HFFc6 (cell line): Measurements from ENCODE around the gene CENPX. TPM values are rescaled to one million over a fixed set of nuclear protein-coding genes. Genes with fewer than 3 reads are reported as not detected.
A peak's percentile ranks its signal among the peaks of the same experiment; 100 is the strongest.

Experiments used
- DNase-seq: peaks from one replicate; pipeline ENCODE4 v3.0.0-alpha.2; 2018
- H3K27ac Mint-ChIP-seq: 2 replicates; pipeline ENCODE4 v1.8.0; 2020; ENCODE audit warnings: mild to moderate bottlenecking, mixed read lengths
- H3K27me3 Mint-ChIP-seq: 2 replicates; pipeline ENCODE4 v1.8.0; 2021; ENCODE audit warnings: mild to moderate bottlenecking, moderate library complexity, mixed read lengths; ENCODE audit not compliant: insufficient read depth
- H3K36me3 Mint-ChIP-seq: 2 replicates; pipeline ENCODE4 v1.8.0; 2021; ENCODE audit warnings: low read depth, mixed read lengths
- H3K4me1 Mint-ChIP-seq: 2 replicates; pipeline ENCODE4 v1.8.0; 2020; ENCODE audit warnings: low read depth, mixed read lengths
- H3K4me3 Mint-ChIP-seq: 2 replicates; pipeline ENCODE4 v1.8.0; 2020; ENCODE audit warnings: mild to moderate bottlenecking, moderate library complexity, mixed read lengths
- H3K9me3 Mint-ChIP-seq: 2 replicates; pipeline ENCODE4 v1.8.0; 2020; ENCODE audit warnings: mild to moderate bottlenecking, mixed read lengths
- total RNA-seq, 6 experiments: library from RNA; stranded (reverse); fragmentation: NEBNext Ultra II Directional; extraction: Animal tissue kit (Norgen Biotek cat#: 25700); gene quantifications; 2 replicates in 1 of 6; 3 replicates in 5 of 6; pipeline ENCODE4 v1.2.3, GENCODE V29; 2021
- TF ChIP-seq, protein P1 (sequence below): fragments of 200-600 bp; sonication (generic); IDR thresholded peaks from 2 replicates; pipeline ENCODE4 v1.5.0; 2021; ENCODE audit warnings: antibody characterized with exemption, mild to moderate bottlenecking

CENPX gene
- total RNA-seq, 6 experiments from 2014 or later = 60.6 to 83.9 (median 73.3) TPM

DNA sequence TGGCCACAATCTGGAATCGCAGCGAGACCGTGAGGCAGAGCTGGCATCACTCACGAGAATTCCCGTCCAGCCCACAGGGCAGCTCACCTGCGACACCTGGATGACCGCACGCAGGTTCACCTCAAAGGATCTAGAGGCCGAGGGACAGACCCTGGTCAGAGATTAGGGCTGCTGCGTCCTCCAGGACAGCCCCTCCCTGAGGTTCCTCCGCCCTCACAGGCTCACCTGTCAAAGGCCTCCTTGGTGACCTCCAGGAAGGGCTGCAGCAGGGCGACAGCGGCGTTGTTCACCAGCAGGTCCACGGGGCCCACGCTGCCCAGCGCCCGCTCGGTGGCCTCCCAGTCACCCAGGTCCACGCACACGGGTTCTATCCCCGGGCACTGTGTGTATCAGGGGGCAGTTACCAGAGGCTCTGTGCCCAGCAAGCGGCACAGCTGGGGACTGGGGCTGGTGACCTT lies 14.0 kb upstream of the CENPX start:
- H3K27me3 Mint-ChIP-seq = no peaks in the 10 kb centered on the region; the same call in 1 of the 2 replicates
- DNase-seq = no peak
- H3K4me1 Mint-ChIP-seq = peaks cover 16% of the 10 kb centered on the region
- H3K4me3 Mint-ChIP-seq = peak overlapping the region; percentile 86
- TF ChIP-seq, protein P1, sequence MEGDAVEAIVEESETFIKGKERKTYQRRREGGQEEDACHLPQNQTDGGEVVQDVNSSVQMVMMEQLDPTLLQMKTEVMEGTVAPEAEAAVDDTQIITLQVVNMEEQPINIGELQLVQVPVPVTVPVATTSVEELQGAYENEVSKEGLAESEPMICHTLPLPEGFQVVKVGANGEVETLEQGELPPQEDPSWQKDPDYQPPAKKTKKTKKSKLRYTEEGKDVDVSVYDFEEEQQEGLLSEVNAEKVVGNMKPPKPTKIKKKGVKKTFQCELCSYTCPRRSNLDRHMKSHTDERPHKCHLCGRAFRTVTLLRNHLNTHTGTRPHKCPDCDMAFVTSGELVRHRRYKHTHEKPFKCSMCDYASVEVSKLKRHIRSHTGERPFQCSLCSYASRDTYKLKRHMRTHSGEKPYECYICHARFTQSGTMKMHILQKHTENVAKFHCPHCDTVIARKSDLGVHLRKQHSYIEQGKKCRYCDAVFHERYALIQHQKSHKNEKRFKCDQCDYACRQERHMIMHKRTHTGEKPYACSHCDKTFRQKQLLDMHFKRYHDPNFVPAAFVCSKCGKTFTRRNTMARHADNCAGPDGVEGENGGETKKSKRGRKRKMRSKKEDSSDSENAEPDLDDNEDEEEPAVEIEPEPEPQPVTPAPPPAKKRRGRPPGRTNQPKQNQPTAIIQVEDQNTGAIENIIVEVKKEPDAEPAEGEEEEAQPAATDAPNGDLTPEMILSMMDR = no peak
- H3K27ac Mint-ChIP-seq = no peak overlapping the region
- H3K9me3 Mint-ChIP-seq = no peaks in the 10 kb centered on the region
- H3K36me3 Mint-ChIP-seq = peaks cover 6% of the 10 kb centered on the region; the same call in 1 of the 2 replicates

DNA sequence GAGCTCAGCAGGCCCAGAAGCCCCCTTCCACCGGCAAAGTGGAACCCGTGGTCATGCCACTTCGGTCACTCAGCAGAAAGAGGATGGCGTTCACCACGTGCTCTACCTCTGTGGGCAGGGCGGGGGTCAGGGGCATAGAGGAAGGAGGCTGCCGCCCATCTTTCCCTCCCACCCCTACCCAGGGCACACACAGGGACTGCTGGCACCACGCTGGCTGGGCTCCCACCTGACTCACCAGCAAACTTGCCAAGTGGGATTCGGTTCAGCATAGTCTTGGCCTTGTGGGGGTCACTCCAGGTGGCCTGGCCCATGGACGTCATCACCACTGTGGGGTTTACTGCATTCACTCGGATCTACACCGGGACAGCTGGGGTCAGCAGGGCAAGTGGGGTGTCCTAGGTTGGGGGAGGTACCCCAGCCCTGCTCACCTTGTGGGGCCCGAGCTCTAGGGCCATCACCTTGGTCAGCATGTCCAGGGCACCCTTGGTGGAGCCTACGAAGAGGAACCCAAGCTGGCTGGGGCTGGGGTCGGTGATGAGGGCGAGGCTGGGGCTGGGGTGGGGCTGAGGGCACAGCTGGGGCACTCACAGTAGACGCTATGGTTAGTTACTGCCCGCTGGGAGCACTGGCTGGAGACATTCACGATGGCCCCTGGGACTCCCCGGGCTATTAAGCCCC lies 13.4 kb upstream of the CENPX start:
- peaks cover 10% of the 10 kb centered on the region for H3K4me1 Mint-ChIP-seq
- H3K27me3 Mint-ChIP-seq = no peaks in the 10 kb centered on the region
- H3K9me3 Mint-ChIP-seq = no peaks in the 10 kb centered on the region
- TF ChIP-seq, protein P1 = no peak
- no peak overlapping the region for H3K27ac Mint-ChIP-seq
- peaks cover 6% of the 10 kb centered on the region; the same call in 1 of the 2 replicates for H3K36me3 Mint-ChIP-seq
- DNase-seq = no peak
- H3K4me3 Mint-ChIP-seq = peak overlapping the region; percentile 86

DNA sequence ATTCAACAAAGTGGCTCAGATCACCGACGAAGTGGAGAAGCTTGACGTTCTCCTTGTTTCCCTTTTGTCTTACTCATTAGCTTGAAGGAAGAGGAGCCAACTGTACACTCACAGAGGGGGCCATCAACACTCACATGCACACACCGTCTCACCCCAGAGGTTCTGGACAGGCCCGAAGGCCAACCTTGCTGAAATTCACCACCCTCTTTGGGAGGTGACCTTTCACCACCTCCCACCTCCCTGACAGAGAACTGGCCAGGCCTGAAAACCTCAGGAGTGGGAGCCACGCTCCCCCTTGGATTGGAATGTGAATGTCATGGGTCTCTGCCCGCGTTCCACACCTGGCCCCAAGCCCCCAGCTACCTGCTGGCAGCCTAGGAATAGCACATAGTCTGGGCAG lies 12.8 kb upstream of the CENPX start:
- TF ChIP-seq, protein P1 = no peak
- Mint-ChIP-seq H3K9me3 (no peaks in the 10 kb centered on the region), H3K27me3 (no peaks in the 10 kb centered on the region), H3K4me3 (no peak overlapping the region), H3K27ac (no peak overlapping the region), H3K4me1 (peaks cover 7% of the 10 kb centered on the region), H3K36me3 (peaks cover 6% of the 10 kb centered on the region; the same call in 1 of the 2 replicates)
- no peak for DNase-seq

DNA sequence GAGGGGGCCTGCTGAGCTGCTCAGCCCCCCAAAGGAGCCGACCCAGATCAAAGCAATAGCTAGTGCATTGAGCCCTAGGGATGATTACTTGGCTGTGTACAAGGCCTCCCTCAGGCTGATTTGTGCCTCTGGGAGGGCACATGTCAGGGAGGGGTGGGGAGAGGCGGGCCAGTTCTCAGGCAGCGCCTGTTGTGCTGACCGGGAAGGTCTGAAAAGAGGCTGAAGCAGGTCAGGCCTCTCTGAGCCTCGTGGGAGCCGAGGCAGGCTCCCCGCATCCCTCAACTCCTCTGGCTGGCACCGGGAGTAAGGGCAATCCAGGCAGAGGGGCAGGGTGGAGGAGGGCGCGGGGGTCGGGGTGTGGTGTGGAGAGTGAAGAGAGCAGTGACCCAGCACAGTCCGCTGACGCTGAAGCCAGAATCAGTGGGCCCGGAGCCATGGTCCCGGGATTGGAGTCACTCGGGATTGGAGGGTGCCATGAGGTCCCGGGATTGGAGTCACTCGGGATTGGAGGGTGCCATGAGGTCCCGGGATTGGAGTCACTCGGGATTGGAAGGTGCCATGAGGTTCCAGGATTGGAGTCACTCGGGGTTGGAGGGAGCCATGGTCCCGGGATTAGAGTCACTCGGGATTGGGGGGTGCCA lies 11.8 kb upstream of the CENPX start:
- TF ChIP-seq, protein P1 = no peak

DNA sequence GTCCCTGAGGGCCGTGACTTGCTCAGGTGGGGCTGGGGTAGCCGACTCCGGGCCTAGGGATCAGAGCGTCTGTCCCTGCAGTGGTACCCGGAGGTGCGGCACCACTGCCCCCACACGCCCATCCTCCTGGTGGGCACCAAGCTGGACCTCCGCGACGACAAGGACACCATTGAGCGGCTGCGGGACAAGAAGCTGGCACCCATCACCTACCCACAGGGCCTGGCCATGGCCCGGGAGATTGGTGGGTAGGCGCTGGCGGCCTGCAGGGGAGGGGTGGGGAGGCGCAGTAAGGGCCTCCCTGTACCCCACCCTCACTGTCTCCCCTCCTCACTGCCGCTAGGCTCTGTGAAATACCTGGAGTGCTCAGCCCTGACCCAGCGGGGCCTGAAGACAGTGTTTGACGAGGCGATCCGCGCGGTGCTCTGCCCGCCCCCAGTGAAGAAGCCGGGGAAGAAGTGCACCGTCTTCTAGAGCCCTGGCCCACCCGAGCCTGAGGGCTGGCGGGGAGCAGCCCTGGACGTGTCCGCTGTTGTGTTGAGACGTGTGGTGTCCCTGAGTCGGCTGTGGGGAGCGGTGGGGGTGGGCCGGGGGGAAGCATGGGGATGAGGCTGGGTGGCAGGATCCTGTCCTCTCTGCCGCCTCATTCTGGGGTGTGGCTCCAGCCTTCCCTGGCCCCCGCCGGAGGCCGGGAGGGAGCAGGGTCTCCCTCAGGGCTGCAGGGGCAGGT lies 10.8 kb upstream of the CENPX start:
- no peak overlapping the region for H3K4me3 Mint-ChIP-seq
- no peaks in the 10 kb centered on the region for H3K9me3 Mint-ChIP-seq
- H3K27me3 Mint-ChIP-seq = peaks cover 4% of the 10 kb centered on the region; the same call in 1 of the 2 replicates
- peaks cover 7% of the 10 kb centered on the region for H3K4me1 Mint-ChIP-seq
- no peak for DNase-seq
- H3K27ac Mint-ChIP-seq = no peak overlapping the region
- peaks cover 6% of the 10 kb centered on the region; the same call in 1 of the 2 replicates for H3K36me3 Mint-ChIP-seq
- TF ChIP-seq, protein P1 = no peak

More for the DNA sequence above, 11.8 kb upstream of the CENPX start:
- no peak for DNase-seq
- Mint-ChIP-seq H3K27ac (no peak overlapping the region), H3K36me3 (peaks cover 6% of the 10 kb centered on the region; the same call in 1 of the 2 replicates), H3K9me3 (no peaks in the 10 kb centered on the region), H3K4me1 (peaks cover 7% of the 10 kb centered on the region), H3K4me3 (no peak overlapping the region), H3K27me3 (peaks cover 2% of the 10 kb centered on the region; the same call in 1 of the 2 replicates)
